ENCODE results near the gene PPM1H.

The PPM1H gene

DNA sequence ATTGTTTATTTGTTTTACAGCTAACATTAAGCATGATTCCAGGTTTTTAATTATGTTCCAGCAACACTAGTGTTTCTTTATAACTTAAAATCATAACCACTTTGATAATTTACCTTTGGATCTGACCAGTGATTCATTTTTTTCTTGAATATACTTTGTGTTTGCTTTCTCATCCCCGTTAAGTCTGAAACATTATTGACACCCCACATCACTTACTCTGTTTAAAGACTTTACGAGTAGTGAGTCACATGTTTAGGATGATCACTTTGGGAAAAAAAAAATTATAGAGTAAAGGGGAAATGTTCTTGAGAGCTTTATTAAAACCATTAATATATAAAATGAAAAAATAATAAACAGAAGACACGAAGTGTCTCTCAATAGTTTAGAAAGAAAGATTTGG is 336.1 kb downstream of the PPM1H start:
- H3K27ac ChIP-seq, result no peak overlapping the region
- TF ChIP-seq, protein P1, sequence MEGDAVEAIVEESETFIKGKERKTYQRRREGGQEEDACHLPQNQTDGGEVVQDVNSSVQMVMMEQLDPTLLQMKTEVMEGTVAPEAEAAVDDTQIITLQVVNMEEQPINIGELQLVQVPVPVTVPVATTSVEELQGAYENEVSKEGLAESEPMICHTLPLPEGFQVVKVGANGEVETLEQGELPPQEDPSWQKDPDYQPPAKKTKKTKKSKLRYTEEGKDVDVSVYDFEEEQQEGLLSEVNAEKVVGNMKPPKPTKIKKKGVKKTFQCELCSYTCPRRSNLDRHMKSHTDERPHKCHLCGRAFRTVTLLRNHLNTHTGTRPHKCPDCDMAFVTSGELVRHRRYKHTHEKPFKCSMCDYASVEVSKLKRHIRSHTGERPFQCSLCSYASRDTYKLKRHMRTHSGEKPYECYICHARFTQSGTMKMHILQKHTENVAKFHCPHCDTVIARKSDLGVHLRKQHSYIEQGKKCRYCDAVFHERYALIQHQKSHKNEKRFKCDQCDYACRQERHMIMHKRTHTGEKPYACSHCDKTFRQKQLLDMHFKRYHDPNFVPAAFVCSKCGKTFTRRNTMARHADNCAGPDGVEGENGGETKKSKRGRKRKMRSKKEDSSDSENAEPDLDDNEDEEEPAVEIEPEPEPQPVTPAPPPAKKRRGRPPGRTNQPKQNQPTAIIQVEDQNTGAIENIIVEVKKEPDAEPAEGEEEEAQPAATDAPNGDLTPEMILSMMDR (conservative IDR thresholded peaks at IDR 0.05), result no peak
- no peak for TF ChIP-seq ZFX (IDR thresholded peaks at IDR 0.05)

DNA sequence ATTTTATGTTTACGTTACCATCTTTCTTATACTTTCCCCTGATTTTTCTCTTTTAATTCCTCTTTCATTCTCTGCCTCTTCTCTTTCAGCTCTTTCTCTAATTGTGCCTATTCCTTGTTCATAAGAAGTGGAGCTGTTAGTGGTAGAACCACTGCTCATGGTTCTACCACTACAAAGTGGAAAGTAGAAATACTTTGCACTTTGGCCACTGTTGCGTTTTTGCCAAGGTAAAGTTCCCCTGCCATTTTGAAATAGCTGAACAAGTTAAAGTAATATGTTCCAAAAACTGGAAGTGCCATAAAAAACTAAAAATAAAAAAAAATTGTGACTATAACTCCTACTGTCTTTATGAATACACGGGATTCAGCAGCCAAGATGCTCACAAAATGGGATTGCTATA is 337.7 kb downstream of the PPM1H start:
- no peak overlapping the region for H3K27ac ChIP-seq
- TF ChIP-seq, protein P1 (conservative IDR thresholded peaks at IDR 0.05), result no peak
- TF ChIP-seq ZFX (IDR thresholded peaks at IDR 0.05), result no peak

All from C4-2B (cell line).